Esophagus muscularis mucosa (tissue), 4 donors: ENCODE results near the gene FURIN.

ENCODE experiments used
- EP300 ChIP-seq: sonication (generic); formaldehyde crosslinking; IDR thresholded peaks from one replicate; pipeline ENCODE4 v1.6.1; 2017; ENCODE audit warnings: antibody characterized with exemption
- POLR2A ChIP-seq: fragments of 450-650 bp; IDR thresholded peaks from one replicate; pipeline ENCODE4 v1.6.1; 2017; ENCODE audit warnings: antibody characterized with exemption, moderate library complexity, mild to moderate bottlenecking, low read depth
- TF ChIP-seq, protein P1 (sequence below), 3 experiments: fragments of 200-600 bp in 2 of 3; fragments of 450-650 bp in 1 of 3; sonication (generic) in 2 of 3; IDR thresholded peaks; one replicate each; pipeline ENCODE4 v1.5.1; 2017 to 2019; ENCODE audit warnings: antibody characterized with exemption in 3 of 3, mild to moderate bottlenecking in 2 of 3, moderate library complexity in 1 of 3

DNA sequence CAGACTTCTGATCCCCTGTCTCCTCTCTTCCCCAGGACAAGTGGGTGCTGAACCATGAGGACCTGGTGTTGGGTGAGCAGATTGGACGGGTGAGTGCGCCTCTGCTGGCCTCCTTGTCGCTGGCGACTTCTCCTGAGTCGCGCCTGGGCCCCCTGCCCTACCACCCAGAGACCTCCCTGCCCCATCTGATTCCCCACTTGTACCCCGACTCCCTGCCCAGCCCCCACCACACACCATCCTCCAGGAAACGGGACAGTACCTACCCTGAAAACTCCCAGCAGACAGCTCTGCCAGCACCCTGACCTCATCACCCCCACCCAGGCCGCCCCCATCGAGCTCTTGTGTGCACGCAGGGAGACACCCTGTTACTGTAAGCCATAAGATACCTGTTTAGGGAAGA, 23.6 kb downstream of the FURIN start:
- TF ChIP-seq EP300 (no peak), POLR2A (no peak)
- TF ChIP-seq, protein P1, sequence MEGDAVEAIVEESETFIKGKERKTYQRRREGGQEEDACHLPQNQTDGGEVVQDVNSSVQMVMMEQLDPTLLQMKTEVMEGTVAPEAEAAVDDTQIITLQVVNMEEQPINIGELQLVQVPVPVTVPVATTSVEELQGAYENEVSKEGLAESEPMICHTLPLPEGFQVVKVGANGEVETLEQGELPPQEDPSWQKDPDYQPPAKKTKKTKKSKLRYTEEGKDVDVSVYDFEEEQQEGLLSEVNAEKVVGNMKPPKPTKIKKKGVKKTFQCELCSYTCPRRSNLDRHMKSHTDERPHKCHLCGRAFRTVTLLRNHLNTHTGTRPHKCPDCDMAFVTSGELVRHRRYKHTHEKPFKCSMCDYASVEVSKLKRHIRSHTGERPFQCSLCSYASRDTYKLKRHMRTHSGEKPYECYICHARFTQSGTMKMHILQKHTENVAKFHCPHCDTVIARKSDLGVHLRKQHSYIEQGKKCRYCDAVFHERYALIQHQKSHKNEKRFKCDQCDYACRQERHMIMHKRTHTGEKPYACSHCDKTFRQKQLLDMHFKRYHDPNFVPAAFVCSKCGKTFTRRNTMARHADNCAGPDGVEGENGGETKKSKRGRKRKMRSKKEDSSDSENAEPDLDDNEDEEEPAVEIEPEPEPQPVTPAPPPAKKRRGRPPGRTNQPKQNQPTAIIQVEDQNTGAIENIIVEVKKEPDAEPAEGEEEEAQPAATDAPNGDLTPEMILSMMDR (IDR thresholded peaks at IDR 0.05) = no peak
